ENCODE results near the gene DNAAF8.

DNA sequence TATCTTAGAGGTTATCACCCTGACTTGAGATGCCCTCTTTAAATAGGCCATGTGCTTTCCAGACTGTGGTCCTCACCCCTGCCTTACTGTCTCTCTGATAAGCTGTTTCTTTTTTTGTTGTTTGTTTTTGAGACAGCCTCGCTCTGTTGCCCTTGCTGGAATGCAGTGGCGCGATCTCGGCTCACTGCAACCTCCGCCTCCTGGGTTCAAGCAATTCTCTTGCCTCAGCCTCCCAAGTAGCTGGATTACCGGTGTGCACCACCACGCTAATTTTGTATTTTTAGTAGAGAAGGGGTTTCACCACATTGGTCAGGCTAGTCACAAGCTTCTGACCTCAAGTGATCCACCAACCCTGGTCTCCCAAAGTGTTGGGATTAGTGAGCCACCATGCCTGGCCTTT is 54.6 kb downstream of the DNAAF8 start:
- TF ChIP-seq, protein P1, sequence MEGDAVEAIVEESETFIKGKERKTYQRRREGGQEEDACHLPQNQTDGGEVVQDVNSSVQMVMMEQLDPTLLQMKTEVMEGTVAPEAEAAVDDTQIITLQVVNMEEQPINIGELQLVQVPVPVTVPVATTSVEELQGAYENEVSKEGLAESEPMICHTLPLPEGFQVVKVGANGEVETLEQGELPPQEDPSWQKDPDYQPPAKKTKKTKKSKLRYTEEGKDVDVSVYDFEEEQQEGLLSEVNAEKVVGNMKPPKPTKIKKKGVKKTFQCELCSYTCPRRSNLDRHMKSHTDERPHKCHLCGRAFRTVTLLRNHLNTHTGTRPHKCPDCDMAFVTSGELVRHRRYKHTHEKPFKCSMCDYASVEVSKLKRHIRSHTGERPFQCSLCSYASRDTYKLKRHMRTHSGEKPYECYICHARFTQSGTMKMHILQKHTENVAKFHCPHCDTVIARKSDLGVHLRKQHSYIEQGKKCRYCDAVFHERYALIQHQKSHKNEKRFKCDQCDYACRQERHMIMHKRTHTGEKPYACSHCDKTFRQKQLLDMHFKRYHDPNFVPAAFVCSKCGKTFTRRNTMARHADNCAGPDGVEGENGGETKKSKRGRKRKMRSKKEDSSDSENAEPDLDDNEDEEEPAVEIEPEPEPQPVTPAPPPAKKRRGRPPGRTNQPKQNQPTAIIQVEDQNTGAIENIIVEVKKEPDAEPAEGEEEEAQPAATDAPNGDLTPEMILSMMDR (IDR thresholded peaks at IDR 0.05), result no peak
- no peak for TF ChIP-seq POLR2A (IDR thresholded peaks at IDR 0.05)
